NCI-H748 (cell line): ENCODE measurements around the gene FAM217B.

ENCODE experiments used
- DNase-seq: peaks from one replicate; lab custom pipeline; 2025; ENCODE audit not compliant: unreplicated experiment; lab: John Stamatoyannopoulos, UW

FAM217B gene

DNA sequence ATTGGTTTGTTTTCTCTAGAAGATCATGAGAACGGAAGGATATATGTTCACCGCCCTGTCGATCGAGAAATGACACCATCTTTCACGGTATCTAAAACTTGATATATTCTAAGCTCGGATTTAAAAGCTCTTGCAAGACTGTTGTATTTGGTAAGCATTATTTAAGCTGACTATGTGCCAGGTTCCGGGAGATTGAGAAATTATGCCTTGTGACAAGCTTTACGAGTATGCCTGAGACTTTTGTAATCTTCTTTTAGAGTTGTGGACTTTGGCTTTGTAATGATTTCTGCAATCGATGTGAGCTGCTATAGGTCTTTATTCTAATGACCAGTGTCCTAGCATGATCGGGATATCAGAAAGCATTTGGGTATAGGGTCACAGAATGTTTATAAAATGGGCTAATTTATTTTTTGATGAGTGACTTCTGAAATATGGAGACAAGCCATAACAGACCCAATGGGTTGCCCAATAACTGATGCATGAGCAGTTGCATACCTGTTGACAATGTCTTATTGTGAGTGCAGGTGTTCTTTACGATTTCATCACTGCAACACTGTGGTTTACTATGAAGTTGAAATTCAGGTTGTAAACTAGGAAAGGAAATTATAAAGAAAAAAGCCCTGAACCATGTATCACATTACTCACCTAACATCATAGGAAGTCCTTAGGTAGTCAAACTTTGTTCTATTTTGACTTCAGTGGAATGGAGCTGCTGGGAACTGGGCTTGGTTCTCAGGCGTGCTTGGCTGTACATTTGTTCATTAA, 32.0 kb downstream of the FAM217B start:
- no peak for DNase-seq

DNA sequence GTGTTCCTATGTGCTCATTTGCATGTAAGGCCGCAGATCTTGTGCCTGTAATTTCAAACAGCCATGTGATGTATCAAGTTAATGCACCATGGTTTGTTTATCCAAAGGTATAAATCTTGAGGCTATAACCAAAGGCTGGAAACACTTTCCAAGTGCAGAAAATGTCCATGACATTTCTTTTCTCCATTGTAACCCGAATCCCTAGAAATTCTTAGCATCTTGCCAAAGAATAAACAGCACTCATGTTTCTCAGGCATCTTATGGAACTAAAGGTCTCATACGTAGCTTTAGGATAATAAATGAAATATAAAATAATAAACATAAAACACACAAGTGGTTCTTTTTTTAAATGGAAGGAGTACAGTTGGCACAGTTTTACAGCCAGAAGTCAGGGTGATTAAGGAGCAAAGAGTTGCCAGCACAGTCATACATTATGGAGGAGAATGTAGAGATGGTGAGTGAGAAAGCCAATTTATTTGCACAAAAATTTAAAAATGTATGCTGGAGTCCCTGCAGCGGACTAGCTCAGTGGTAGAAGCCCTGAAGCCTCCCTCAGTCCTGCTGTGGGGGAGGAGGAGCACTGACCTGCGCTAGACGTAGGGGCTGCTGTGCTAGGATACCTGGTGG, 36.1 kb downstream of the FAM217B start:
- no peak for DNase-seq

DNA sequence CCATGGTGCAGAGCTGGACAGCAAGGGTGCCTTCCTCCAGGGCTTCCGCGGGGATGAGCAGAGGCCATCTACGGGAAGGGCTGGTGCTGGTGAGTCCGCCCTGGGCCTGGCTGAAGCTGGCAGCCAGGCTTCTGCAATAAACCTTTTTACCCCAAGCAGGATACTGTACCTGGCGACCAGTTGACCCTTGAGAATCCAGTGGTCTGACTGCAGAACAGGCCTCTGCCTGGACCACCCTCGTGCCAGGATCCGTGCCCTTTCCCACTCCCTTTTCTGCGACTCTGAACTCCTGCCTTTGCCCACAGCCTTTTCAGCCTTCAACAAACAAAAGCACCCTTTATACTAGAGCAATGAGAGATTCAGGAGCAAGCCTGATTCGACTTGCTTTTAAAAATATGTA, 36.9 kb downstream of the FAM217B start:
- no peak for DNase-seq

DNA sequence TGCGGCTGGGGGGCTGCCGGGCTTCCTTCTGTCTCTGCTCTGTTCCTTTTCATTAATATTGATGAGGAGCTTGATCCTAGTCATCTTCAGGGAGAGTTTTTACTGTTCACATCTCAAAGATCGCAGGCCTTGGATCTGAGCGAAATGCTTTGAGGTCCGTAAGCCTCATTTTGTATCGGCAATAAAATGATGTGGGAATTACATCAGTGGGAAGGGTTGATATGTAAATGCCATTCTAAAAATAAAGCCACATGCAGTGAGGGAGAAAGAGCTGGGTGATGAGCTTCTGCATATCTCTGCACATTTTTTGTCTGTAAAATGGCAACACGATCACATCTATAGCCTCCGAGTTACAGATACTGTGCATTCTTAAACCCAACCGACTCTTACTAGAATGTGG, 42.9 kb downstream of the FAM217B start:
- no peak for DNase-seq

DNA sequence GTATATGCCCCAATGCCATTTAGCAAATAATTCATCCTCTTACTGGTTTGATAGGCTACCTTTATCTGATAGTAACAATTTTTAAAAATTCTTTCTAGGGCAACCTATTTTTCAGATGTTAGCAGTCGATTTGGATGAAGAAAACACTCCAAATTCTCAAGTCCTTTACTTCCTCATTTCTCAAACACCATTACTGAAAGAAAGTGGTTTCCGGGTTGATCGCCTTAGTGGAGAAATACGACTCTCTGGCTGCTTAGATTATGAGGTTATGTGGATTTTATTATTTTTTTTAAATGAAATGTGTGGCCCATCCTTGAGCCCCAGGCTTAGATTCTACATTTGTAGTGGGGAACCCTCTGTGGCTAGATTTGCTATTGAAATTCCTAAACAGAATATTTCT, 44.4 kb downstream of the FAM217B start:
- no peak for DNase-seq

DNA sequence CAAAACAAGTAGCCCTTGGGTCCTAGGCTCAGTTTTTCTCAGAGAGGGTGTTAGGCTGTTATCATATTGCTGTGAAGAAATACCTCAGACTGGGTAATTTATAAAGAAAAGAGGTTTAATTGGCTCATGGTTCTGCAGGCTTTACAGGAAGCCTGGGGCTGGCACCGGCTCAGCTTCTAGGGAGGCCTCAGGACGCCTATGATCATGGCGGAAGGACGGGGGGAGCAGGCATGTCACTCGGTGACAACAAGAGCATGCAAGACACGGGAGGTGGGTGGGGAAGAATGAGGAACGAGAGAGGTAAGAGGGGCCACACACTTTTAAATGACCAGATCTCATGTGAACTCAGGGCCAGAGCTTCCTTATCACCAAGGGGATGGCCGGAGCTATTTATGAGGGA, 45.0 kb downstream of the FAM217B start:
- DNase-seq, result no peak

DNA sequence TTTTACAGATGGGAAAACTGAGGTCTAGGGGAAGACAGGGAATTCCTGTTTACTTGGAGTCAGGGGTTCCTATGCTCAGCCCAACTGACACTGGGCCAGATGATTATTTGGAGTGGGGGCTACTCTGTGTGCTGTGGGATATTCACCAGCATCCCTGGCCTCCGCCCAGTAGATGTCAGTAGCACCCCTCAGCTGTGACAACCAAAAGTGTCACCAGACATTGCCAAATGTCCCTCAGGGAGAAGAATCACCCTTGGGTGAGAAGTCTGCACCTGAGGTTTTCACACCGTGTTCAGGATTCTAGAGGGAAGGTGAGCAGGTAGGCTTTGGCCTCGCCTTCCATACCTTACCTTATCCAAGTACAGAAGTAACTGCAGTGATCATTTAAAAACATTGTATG, 45.7 kb downstream of the FAM217B start:
- peak; percentile 5 for DNase-seq

DNA sequence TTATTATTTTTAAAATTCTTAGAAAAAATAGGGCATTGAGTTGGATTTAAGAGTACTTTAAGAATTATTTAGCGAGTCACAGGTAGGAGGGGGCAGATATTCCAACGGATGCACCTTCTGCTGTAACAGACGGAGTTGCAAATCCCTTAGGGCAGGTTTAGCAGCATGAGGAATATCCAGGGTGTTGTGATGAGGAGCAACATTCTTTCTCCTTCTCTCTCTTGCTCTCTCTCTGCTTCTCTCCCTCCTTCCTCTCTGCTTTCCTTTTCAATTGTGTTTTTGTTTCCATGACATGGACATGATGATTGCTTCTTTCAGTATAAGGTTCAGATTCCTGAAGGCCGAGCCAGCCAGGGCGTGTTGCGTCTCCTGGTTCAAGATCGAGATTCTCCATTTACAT, 46.9 kb downstream of the FAM217B start:
- no peak for DNase-seq

DNA sequence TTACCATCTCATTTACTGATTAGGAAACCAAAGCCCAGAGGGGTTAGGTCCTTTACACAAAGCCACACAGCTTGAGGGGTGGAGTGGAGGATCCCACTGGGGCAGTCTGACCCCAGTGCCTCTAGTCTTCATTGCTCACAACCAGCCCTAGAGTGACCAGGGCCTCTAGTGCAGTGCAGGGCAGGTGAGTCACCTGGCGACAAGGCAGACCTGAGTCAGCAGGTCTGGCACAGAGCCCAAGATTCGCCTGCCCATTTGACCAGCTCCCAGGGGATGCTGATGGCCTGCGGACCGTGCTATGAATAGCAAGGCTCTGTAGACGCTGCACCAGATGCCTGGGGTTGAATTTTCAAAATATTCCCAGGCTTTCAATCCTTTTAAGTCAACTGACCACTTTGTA, 48.0 kb downstream of the FAM217B start:
- peak; percentile 75 for DNase-seq

DNA sequence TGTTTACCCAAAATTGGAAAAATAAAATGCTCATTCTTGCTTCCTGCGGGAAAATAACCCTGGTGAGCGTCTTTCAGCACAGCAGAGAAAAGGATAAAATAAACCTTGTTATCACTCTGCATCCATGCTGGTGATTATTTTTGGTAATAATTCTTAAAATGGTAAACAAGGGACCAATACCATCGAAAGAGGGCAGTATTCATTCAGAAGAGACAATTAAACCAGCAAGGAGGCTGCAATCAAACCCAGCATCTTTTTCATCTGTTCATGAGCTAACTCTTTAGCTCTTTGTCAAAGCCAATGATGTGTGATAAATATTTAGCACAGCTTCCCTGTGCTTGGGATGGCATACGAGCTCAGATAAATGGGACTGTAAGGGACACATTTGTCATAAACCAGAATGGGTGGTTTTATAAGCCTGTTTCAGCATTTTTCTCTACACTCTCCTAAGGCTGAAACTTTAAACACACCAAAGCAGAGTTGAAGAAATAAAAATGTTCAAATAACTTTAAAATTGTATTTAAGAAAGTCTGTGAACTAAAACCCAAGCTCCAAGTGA, 52.4 kb downstream of the FAM217B start:
- peak; percentile 45 for DNase-seq

DNA sequence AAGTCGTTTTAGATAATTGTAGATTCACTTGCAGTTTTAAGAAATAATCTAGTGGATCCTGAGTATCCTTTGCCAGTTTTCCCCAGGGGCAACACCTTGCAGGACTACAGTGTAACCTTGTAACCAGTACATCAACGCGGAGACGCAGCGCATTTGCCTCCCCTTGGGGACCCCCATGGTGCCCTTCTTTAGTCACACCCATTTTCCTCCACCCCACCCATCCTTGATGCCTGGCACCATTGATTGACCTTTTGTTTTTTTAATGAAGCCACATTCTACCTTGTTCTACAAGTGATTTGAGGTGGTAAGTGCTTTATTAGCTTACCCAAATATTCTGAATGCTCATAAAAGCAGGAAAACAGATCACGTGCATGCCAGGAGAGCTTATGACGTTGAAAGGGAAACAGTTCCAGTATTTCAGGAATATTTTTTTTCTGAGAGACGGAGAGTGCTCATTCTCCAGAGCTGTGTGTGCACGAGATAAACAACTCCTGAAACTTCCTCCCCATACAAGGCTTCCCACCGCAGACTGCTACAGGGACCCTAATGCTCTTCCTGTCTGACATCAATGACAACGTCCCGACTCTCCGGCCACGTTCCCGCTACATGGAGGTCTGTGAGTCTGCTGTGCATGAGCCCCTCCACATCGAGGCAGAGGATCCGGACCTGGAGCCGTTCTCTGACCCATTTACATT, 53.7 kb downstream of the FAM217B start:
- DNase-seq, result no peak

DNA sequence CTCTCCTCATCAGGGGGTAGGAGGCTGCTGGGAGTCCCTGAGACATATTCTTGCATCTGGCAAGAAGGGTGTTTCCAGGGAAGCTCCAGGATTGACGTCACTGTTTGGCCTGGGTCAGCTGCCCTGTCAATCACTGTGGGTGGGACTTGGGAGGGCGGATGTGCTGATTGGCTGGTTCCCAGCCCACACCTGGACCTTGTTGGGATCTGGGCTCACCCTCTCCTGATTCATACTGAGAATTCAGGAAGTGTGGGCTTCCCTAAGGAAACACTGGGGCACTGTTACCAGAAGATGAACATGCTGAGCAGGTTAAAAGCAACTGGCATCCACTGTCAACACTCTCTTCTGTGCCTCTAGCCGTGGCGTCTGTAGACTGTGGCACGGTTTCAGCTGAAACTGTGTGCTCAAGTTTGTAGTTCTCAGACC, 54.5 kb downstream of the FAM217B start:
- peak; percentile 5 for DNase-seq

DNA sequence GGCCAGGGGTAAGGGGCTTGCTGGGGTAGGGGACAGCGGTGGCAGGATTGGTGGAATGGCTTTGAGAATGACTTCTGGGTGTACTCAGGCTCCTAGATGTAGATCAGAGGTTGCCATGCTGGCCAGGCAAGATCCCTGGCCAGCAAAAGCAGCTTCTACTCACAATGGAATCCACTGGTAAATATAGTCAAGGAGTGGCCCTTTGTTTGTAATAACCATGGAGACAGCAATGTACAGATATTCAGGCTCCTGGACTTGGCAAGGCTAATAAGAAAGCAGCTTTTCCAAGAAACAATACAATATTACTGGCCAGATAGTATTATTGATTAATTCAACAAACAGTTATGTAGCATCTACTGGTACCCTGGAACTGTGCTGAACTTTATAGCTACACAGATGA, 55.9 kb downstream of the FAM217B start:
- DNase-seq, result no peak

DNA sequence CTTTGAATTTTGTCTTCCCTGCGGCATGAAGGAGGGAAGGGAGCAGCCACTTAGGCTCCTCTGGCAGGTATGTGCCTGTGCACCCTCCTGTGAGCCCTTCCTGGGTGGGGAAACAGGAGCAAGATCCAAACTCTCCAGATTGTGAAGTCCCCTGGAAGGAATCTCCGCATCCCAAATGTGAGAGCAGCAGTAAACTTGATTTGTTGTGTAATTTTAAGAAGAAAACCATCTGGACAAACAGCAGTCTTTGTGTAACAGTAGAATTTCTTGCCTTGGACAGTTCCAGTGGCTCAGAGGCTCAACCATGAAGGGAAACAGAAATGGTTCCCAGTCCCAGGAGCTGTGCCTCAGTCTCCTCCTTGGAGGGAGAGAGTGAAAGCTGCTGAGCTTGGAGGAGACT, 57.7 kb downstream of the FAM217B start:
- DNase-seq, result no peak
